Urothelium cell line (cell line): ENCODE measurements around the gene TBL1X.

Experiments used
- DNase-seq: peaks from one replicate; pipeline ENCODE4 v3.0.0; 2011; ENCODE audit warnings: low spot score, mixed read lengths
- FAIRE-seq: peaks from 2 replicates; lab custom pipeline; 2011; peaks lifted over from hg19 to GRCh38; lab: Jason Lieb, UNC

Gene TBL1X

DNA sequence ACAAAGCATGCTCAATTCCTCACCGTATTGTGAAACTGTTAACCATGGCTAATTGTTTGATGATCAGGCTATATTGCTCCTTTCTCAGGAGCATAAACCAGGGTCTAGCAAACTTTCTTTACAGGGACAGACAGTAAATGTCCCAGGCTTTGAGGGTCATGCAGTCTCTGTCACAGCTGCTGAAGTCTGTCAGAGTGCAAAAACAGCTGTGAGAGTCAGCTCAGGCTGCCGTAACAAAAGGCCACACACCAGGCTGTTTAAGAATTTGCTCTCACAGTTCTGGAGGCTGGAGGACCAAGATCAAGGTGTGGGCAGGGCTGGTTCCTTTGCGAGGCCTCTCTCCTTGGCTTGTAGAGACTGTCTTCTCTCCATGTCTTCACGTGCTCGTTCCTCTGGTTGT, 225.2 kb downstream of the TBL1X start:
- DNase-seq (no peak), FAIRE-seq (no peak)

DNA sequence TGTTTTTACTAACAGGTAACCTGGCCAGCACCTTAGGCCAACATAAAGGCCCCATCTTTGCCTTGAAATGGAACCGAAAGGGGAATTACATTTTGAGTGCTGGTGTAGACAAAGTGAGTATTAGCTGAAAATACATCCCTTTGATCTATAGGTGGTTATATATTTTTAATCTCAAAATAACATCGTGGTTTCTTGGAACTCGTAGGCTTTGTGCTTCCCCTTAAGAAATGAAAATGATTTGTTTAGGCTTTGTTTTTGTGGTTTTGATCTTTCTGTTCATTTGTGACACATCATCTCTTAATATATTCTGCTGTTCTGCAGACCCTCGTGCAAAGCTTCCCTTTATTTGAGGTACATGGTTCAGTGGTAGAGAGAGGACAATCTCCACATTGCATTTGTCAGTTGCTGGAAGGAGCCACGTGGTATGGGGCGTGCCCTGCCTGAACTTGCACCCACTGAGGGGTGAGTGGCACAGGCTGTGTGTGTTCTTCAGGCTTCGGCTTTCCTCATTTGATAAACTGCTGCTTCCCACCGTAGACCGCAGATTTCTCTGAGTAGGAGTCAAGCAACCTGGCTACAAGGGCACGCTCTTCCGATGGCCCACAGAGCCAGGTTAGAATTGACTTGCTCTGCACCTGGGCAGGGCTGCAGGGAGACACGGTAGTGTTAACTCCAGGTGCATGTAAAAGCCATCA, 228.6 kb downstream of the TBL1X start:
- FAIRE-seq = no peak

DNA sequence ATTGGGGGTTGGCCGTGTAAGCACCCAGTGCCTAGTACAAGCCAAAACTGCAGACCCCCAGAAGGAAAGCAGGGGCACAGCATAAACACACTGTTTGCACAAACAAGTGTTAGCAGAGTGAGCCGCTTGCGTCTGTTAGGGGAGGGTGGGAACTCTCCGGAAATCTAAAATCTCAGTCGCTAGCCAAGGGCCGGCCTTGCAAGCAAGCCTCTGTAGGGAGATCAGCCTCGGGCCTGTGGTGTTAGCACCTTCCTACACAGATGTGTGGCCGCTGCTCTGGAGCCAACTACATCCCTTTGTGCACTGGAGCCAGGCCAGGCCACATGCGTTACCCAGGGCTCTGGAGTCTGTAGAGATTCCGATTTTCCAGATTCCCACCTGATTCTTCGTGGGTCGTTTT, 233.7 kb downstream of the TBL1X start:
- FAIRE-seq = no peak
- DNase-seq = no peak

More for the DNA sequence above, 228.6 kb downstream of the TBL1X start:
- no peak for DNase-seq

DNA sequence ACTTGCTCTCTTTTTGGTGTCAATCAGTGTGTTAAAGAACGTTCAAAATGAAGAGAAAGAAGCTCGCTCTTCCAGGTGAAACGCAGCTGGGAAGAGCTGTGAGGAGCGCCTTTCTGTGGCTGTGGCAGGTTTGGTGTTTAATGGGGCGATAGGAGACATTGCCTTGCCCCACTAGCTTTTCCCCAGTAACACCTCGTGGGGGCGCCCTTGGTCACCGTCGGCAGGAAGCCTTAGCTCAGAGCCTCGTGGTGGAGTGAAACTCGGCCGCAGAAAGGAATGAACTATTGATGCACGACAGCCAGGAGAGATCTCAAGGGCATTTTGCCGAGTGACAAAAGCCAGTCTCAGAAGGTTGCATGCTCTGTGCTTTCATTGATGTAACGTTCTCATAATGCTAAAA, 235.7 kb downstream of the TBL1X start:
- no peak for FAIRE-seq
- DNase-seq = no peak

DNA sequence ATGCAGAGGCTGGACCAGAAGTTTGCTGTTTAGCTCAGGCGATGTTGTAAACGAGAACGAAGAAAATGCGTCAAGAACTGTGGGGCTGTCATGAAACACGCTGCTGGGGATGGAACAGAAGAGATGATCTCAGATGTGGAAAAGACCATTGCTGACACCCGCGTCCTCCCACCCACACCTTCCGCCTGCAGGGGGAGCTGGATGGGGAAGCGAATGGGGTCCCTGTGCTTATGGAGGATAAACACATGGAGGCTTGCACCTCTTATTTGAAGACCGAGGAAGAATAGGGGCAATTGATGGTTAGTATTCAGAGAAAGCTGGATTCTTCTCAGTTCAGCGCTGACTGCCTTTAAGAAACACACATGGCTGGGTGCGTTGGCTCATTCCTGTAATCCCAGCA, 236.9 kb downstream of the TBL1X start:
- DNase-seq = no peak
- no peak for FAIRE-seq

DNA sequence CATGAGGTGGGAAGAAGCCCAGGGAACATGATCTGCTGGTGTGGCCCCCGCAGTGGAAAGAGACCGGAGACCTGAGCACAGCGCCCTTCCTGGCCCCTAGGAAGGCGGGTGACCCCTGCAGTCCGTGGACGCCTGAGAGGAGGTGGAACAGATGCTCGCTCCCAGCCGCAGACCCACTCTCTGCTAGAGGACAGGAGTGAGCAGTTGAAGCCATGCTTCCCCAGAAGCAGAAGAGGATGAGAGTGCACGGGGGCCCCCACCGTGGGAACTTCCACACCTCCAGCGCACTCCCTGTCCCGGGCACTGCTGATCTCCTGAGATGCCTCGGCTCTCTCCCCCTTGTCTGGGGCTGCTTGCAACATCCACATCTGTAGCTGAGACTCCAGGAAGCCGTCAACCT, 238.5 kb downstream of the TBL1X start:
- FAIRE-seq = no peak
- no peak for DNase-seq

DNA sequence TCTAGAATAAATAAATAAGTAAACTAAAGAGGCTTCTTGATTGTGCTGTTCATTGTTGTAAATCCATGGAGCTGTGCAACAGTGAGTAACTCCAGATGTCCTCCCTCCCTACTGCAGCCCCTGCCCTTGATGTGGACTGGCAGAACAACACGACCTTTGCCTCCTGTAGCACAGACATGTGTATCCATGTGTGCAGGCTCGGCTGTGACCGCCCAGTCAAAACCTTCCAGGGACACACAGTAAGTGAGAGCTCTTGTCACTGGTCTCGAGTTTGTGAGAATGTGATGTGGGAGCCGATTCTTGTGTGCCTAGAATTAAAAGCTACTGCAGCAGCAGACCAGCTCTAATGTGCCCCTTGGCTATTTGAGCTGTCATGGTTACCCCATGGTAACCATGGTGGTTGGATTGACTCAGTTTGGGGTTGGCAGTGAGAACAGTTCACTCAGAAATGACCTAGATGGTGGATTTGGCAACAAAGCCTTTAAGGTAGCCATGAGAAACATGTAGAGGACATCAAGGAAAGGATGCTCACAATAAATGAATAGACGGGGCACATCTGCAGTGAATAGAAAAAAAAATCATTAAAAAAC, 240.1 kb downstream of the TBL1X start:
- FAIRE-seq (no peak), DNase-seq (no peak)

DNA sequence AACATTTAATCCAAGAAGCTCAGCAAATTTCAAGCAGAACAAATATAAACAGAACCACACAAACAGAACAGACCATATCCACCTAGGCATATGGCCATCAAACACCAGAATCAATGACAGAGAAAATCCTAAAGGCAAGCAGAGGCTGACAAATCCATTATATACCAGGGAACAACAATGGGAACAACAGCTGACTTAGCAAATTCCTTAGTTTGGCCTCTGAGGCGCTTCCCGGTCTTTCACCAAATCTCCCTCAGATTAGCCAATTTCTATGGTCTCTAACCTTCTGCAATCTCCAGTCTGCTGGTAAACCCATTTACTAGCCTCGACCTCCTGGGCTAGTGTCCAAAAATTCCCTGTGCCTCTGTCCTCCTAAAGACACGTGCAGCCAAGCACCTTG, 241.6 kb downstream of the TBL1X start:
- FAIRE-seq (no peak), DNase-seq (no peak)

DNA sequence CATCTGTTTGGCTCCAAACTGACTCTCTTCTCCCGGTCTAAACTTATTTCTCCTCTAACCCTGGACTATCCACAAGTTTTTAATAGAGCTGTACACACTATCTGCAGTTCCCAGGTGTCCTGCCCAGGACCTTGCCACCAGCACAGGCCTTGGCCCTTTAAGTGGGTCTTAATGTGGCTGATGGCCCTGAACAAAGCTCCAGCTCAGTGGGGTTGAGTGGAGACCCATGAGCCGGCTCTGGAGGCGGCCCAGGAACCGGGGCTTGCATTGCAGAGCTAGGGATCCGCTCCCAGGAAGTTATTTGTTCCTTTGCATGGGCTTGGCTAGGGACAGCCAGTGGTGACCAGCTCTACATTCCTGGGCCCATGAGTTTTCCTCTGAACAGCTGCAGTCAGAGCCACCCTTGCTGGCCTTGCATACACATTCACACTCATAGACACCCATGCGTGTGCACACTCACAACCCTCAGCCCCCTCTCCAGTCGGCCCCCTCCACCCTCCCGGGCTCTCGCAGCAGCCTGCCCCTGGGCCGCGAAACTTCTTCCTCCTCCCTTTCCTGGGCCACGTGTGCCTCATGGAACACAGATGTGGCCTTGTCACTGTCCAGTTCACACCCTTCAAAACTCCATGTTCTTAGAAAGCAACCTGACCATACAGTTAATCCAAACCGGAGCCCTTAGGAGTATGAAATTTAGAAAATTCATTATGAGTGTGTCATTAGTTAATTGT, 242.6 kb downstream of the TBL1X start:
- no peak for DNase-seq
- FAIRE-seq = no peak

DNA sequence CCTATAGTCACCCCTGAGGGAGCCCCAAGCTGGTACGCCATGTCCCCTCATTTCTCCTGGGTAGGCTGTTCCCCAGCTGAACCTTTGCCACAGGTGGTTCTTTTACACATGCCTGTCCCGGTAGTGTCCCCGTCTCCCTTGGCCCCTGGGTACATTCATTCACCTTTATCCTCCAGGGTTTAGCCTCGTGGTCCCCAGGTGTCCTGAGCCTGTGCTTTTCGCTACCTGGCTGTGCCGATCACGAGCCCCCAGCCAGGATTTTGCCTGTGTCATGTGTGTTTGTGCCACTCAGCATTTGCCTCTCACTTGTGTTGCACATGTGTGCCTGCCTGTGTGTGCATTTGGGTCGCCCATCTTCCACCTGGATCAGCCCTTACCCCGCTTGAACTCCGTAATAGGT, 243.2 kb downstream of the TBL1X start:
- FAIRE-seq (no peak), DNase-seq (no peak)

DNA sequence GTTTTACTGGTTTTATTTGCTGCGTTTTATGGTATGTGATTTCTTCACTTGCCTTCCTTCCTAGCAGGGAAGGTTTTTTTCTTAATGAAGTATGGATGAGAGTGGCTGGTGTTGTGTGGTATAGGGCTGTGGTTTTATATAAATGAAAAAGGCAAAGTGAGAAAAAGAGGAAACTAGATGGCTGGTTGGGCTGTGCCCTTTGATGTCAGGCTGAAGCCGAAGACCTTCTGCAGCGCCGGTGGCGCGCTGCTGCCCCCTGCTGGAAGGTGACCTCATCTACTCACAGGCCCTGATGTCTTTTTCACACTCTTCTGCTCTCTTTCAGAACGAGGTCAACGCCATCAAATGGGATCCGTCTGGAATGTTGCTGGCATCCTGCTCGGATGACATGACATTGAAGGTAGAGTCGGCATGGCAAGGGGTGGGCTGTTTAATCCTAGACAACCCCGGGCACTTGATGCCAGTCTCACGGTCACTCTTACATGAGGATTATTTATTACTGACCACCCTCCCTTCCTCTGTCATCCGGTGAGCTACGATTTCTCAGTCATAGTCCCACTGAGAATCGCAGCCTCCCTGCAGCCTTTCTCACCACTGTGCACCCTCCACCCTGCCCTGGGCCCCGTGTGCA, 244.2 kb downstream of the TBL1X start:
- peak; percentile 46 for DNase-seq
- no peak for FAIRE-seq

DNA sequence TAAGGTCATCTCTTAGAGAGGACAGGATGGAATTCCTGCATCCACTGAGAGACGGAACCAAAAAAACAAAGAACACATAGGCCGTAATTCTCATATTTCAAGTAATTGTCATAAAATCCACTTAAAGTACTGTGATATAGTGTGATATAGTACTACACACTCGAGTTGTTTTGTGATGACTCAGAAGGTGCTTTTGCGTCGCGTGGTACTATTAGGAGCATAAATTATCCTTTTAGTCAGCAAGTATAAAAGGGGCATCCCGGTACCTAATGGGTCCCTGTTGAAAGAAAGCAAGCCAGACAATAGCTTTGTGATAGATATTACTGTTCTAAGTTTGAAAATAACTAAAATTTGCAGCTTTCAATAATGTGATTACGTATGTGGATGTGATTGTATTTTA, 245.5 kb downstream of the TBL1X start:
- DNase-seq (no peak), FAIRE-seq (no peak)

DNA sequence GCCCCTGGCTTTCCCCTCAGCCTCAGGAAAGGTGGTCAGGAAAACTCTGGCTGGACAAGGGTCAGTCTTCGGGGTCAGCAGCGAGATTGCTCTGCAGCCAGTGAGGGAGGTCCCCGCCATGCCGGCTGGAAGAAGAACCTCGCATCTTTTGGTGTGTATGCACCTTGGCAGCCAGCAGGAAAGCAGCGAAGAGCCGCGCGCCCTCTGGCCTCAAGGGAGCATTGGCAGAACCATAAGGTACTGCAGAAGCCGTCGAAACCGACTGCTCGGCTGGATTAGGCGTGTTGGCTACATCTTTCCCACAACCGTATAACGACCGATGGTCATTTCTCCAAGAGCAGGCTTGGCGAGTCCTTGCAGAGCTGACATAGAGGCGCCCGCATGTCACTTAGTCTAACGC, 252.5 kb downstream of the TBL1X start:
- FAIRE-seq (no peak), DNase-seq (no peak)

DNA sequence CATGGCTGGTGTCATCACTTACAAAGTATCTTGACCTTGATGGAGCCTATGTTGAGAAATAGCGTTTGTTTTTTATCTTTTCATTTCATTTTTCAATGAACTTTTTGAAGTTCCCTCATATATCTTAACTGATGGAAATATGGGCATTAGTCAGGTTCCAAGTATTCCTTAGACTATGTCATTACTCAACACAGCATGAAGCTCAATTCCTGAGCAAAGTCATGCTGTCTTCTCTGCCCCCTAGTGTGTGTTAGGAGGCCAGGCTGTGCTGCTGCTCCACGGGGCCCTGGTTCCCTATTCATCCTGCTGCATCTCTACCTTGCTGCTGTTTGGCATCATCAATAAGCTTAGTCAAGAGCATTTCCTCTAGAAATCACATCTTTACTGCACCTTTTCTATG, 259.9 kb downstream of the TBL1X start:
- no peak for DNase-seq
- FAIRE-seq = no peak

DNA sequence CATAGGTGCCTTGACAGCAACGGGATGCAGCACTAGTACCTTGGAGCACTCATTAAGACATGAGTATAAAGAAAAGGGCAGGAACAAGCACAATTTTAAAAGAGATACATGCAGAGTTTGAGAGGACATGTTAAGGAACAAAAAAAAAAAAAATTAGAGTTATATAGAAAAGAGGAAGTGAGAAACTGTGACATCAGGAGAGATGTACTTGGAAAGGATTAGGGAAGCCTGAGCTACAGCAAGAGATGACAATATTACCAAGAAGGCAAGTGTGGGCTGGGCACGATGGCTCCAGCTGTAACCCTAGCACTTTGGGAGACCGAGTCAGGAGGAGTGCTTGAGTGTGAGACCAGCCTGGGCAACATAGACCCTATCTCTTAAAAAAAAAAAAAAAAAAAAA, 263.4 kb downstream of the TBL1X start:
- DNase-seq = no peak
- FAIRE-seq = no peak

DNA sequence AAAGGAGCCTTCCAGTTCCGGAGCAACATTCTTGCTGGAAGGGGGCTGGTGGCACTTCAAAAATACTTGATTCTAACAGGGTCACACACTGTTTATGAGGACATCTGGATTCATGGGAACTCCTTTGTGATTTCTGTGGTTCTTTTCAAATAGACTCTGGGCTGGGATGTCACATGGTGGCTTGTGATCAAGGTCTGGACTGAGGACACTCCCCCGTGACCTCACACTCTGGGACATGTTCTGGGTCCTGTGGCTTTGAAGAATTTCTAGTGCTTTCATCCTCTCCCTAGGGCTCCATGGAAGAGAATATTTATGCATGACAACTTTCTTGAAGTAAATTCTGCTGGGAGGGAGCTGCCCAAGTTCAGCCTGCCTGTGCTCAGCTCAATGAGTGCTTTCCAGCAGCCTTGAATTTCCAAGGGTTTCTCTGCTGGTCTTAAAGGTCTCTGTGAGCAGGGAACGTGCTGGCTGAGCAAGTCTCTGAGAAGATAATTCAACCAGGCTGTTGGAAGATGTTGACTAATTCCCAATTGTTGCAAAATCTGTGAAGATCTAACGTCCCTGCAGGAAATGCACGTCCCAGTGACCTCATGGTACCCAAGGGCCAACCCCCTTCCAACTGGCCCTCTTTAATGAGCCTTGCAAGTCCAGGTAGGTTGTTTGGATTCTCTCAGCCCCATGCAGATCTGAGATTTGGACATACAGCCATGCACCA, 264.5 kb downstream of the TBL1X start:
- no peak for FAIRE-seq
- DNase-seq = no peak

DNA sequence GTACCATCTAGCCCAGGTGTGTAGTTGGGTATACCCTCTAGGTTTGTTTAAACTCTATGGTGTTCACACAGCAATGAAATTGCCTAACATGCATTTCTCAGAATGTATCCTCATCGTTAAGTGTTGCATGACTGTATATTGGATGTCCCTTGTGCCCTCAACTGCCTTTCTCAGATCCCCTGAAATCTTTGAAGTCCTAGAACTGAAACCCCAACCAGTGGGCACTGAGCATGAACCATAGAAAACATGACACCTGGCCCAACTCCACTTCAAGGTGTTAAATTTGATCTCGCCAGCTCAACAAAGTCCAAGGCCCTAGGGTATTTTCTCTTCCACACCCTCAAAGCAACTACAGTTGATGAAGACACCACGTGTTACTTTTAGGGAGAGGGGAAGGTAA, 265.2 kb downstream of the TBL1X start:
- DNase-seq (no peak), FAIRE-seq (no peak)

DNA sequence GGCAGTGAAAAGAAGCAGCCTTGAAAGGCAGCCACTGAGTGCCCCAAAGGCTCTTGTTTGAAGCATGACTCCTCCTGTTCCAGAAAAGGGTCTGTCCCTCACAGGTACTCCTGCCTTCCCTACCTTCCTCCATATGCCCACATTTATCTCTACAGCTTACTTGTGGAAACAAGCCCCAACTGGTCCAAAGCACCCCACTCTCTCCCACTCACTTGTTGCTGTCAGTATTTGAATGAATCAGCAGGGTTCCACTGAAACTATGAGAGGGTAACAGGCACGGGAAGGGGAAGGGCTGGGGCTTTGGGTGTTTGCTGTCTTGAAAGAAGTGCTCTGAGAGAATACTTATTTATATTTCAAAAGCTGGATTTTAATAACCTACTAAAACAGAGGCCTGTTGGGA, 265.9 kb downstream of the TBL1X start:
- no peak for DNase-seq
- FAIRE-seq = no peak

DNA sequence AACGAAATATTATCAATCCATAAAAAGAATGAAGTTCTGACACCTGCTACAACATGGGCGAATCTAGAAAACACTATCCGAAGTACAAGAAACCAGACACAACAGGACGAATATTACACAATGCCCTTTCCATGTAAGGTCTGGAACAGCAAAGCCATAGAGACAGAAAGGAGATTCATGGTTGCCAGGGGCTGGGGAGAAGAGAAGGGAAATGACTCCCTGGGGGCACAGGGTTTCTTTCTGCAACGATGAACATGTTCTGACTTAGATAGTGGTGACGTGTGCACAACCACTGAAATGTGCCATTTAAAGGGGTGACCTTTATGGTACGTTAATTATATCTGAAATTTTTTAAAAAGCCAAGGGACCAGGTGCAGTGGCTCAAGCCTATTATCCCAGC, 272.5 kb downstream of the TBL1X start:
- DNase-seq = no peak
- FAIRE-seq = no peak

DNA sequence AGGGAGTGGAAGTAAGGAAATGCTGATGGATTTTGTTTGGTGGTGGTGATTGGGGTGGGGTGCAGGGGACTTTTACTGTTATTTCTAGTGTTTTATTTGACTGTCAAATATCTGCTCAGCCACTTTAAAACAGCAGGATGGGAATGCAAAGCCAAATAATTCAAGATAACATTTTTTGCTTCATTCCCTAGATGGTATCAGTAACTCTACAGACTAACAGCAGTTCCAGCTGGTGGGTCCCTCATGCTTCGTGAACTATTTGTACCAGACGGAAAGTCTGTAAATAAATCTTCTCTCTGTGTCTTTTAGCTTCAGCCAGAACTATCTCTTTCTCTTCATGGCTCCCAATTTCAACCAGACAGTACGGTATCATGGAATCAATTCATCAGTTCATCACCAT, 273.3 kb downstream of the TBL1X start:
- DNase-seq (no peak), FAIRE-seq (no peak)

DNA sequence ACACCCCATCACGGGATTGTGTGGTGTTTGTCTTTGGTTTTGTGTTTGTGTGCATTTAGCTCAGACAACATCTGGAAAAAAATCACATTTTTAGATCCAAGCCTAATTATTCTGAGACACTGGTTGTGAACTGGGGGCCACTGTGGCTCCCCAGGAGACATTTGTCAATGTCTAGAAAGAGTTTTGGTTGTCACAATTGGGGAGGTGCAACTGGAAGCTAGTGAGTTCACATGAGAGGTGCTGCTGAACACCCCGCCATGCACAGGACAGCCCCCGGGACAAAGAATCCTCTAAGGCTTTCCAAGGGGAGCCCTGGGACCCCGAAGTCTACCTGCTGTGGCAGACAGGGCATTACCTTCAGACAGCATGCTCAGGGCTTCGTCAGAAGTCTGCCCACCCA, 274.3 kb downstream of the TBL1X start:
- DNase-seq = no peak
- no peak for FAIRE-seq
